GM21390 (cell line): Measurements from ENCODE around the gene ABHD17B.

ENCODE experiments used
- ATAC-seq: cut with Tn5 transposase; IDR thresholded peaks from one replicate; pipeline ENCODE4 v1.9.1; 2021; ENCODE audit not compliant: unreplicated experiment

ABHD17B gene

GRCh38 chr9:71822935-71823334 lies 88.1 kb downstream of the ABHD17B start:
- no peak for ATAC-seq

- ATAC-seq: no peak
These were observed 88.5 kb downstream of the ABHD17B start for GRCh38 chr9:71822456-71822855.

GRCh38 chr9:71821405-71821804 lies 89.6 kb downstream of the ABHD17B start:
- no peak for ATAC-seq

GRCh38 chr9:71820403-71820921 lies 90.5 kb downstream of the ABHD17B start:
- ATAC-seq: no peak

- ATAC-seq: no peak
These were observed 91.8 kb downstream of the ABHD17B start for GRCh38 chr9:71819115-71819739.

- no peak for ATAC-seq
These were observed 94.0 kb downstream of the ABHD17B start for GRCh38 chr9:71816916-71817451.
